Colonic mucosa (tissue), 4 donors: ENCODE measurements around the gene FADS2. TPM values are rescaled to one million over a fixed set of nuclear protein-coding genes. Genes with fewer than 3 reads are reported as not detected.

Source experiments
- DNase-seq: peaks from one replicate; pipeline ENCODE4 v3.0.0-alpha.2; 2020
- H3K27ac ChIP-seq: fragments of 200-600 bp; one replicate; pipeline ENCODE4 v1.8.0; 2021
- H3K27me3 ChIP-seq: fragments of 200-600 bp; one replicate; pipeline ENCODE4 v1.8.0; 2021
- H3K36me3 ChIP-seq: fragments of 200-600 bp; one replicate; pipeline ENCODE4 v1.8.0; 2021
- H3K4me1 ChIP-seq: fragments of 200-600 bp; one replicate; pipeline ENCODE4 v1.8.0; 2021; ENCODE audit warnings: mild to moderate bottlenecking
- H3K4me3 ChIP-seq: fragments of 200-600 bp; one replicate; pipeline ENCODE4 v1.8.0; 2021
- H3K9ac ChIP-seq, 2 donors: one replicate each; pipeline ENCODE4 v1.7.0; 2013; ENCODE audit warnings: control low read depth in 2 of 2, low read depth in 2 of 2, low read length in 2 of 2
- H3K9me3 ChIP-seq: fragments of 200-600 bp; one replicate; pipeline ENCODE4 v1.8.0; 2021
- intact Hi-C: fragments of 100-400 bp; cut with DNase I; formaldehyde crosslinking; loops from one replicate; pipeline ENCODE4 v1.14.1; 2022
- total RNA-seq, 2 donors: library from RNA; stranded (reverse); fragmentation: NEBNext Ultra II Directional in 1 of 2; extraction: Animal tissue kit (Norgen Biotek cat#: 25700) in 1 of 2; gene quantifications; one replicate each; pipeline ENCODE4 v1.2.1, GENCODE V29; 2021
- TF ChIP-seq, protein P1 (sequence below): fragments of 200-600 bp; IDR thresholded peaks from one replicate; pipeline ENCODE4 v1.8.0; 2022; ENCODE audit warnings: antibody characterized with exemption, mild to moderate bottlenecking
- donor health status: healthy.
- donor health status: DM: no; HTN: no; CAD: no.
- donor health status: DM: no; HTN: no; CAD: no.

FADS2 gene
- total RNA-seq, 2 donors from 2014 or later, result 13.9 to 38.6 TPM

GRCh38 chr11:61874377-61874809 is 46.3 kb downstream of the FADS2 start:
- DNase-seq, result no peak
- Histone ChIP-seq H3K9me3 (no peaks in the 10 kb centered on the region), H3K4me3 (no peak overlapping the region), H3K27me3 (no peaks in the 10 kb centered on the region), H3K27ac (no peak overlapping the region), H3K9ac (no peak overlapping the region), H3K36me3 (no peaks in the 10 kb centered on the region), H3K4me1 (no peaks in the 10 kb centered on the region)
- intact Hi-C loops, result loop anchor here (10.0 kb wide), 1 partner anchor 70 kb away; no protein-coding TSS in a partner anchor
- TF ChIP-seq, protein P1, sequence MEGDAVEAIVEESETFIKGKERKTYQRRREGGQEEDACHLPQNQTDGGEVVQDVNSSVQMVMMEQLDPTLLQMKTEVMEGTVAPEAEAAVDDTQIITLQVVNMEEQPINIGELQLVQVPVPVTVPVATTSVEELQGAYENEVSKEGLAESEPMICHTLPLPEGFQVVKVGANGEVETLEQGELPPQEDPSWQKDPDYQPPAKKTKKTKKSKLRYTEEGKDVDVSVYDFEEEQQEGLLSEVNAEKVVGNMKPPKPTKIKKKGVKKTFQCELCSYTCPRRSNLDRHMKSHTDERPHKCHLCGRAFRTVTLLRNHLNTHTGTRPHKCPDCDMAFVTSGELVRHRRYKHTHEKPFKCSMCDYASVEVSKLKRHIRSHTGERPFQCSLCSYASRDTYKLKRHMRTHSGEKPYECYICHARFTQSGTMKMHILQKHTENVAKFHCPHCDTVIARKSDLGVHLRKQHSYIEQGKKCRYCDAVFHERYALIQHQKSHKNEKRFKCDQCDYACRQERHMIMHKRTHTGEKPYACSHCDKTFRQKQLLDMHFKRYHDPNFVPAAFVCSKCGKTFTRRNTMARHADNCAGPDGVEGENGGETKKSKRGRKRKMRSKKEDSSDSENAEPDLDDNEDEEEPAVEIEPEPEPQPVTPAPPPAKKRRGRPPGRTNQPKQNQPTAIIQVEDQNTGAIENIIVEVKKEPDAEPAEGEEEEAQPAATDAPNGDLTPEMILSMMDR, result no peak

GRCh38 chr11:61874853-61875252 is 46.8 kb downstream of the FADS2 start:
- H3K9ac ChIP-seq, result no peak overlapping the region
- intact Hi-C loops, result loop anchor here (10.0 kb wide), 1 partner anchor 70 kb away; no protein-coding TSS in a partner anchor
- H3K36me3 ChIP-seq, result no peaks in the 10 kb centered on the region

DNA sequence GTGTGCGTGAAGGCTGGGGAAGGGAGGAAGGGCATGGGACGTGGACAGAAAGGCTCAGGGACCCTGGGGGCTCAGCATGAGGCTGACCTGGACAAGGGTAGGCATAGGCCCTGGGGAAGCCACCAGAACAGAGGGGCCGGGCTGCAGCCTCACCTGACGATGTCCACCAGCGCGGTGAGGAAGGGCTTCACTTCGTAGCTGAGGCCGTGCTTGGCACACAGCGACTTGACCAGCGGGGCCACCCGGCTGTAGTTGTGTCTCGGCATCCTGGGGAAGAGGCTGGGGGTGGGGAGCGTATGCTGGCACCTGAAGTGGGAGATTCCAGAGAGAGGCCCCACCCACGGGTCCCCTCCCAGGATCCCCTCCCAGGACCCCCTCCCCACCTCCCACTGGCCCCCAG is 47.6 kb downstream of the FADS2 start:
- Histone ChIP-seq H3K27ac (no peak overlapping the region), H3K4me3 (no peak overlapping the region), H3K4me1 (no peaks in the 10 kb centered on the region), H3K36me3 (no peaks in the 10 kb centered on the region), H3K9ac (no peak overlapping the region), H3K9me3 (no peaks in the 10 kb centered on the region), H3K27me3 (no peaks in the 10 kb centered on the region)
- TF ChIP-seq, protein P1, result no peak
- intact Hi-C loops, result loop anchor here (10.0 kb wide), 1 partner anchor 71 kb away; no protein-coding TSS in a partner anchor
- no peak for DNase-seq

More at GRCh38 chr11:61874853-61875252, 46.8 kb downstream of the FADS2 start:
- Histone ChIP-seq H3K9me3 (no peaks in the 10 kb centered on the region), H3K27ac (no peak overlapping the region), H3K27me3 (no peaks in the 10 kb centered on the region), H3K4me1 (no peaks in the 10 kb centered on the region), H3K4me3 (no peak overlapping the region)
- no peak for DNase-seq
- TF ChIP-seq, protein P1, result no peak

GRCh38 chr11:61879152-61879551 is 51.1 kb downstream of the FADS2 start:
- no peak overlapping the region for H3K27ac ChIP-seq
- H3K9me3 ChIP-seq, result no peaks in the 10 kb centered on the region
- H3K27me3 ChIP-seq, result no peaks in the 10 kb centered on the region
- TF ChIP-seq, protein P1, result no peak
- H3K36me3 ChIP-seq, result no peaks in the 10 kb centered on the region
- DNase-seq, result no peak
- H3K9ac ChIP-seq, result no peak overlapping the region
- no peaks in the 10 kb centered on the region for H3K4me1 ChIP-seq
- intact Hi-C loops, result loop anchor here (10.0 kb wide), 1 partner anchor 74 kb away; no protein-coding TSS in a partner anchor
- H3K4me3 ChIP-seq, result no peak overlapping the region

DNA sequence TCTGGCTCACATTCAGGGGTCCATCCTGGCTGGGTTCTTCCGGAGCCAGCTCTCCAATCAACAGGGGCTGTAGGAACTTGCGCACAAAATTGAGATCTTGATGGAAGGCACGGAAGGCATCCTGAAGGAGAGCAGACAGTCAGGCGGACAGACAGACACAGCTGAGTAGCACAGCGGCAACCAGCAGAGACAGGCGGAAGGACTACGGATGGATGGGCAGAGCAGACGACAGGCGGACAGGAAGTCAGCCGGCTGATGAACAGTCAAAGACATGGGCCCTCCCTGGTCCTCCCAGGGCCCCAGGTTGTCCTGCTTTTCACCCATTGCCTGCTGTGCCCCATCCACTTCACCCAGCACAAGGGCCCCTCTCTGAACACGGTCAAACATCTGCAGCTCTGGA is 51.9 kb downstream of the FADS2 start:
- Histone ChIP-seq H3K27me3 (no peaks in the 10 kb centered on the region), H3K27ac (no peak overlapping the region), H3K4me1 (no peaks in the 10 kb centered on the region), H3K4me3 (no peak overlapping the region), H3K9me3 (no peaks in the 10 kb centered on the region), H3K9ac (no peak overlapping the region), H3K36me3 (no peaks in the 10 kb centered on the region)
- DNase-seq, result no peak
- intact Hi-C loops, result no loop called here
- TF ChIP-seq, protein P1, result no peak
